Measurements from ENCODE around the gene WDR36. TPM values are rescaled to one million over a fixed set of nuclear protein-coding genes. Genes with fewer than 3 reads are reported as not detected.

Gene WDR36
- total and polyA plus RNA-seq, 2 of the 13 experiments (the other 11 are each of a cell fraction or from before 2014, with no cell fraction given), result 18.2 to 40.6 TPM

- TF ChIP-seq, protein P1, sequence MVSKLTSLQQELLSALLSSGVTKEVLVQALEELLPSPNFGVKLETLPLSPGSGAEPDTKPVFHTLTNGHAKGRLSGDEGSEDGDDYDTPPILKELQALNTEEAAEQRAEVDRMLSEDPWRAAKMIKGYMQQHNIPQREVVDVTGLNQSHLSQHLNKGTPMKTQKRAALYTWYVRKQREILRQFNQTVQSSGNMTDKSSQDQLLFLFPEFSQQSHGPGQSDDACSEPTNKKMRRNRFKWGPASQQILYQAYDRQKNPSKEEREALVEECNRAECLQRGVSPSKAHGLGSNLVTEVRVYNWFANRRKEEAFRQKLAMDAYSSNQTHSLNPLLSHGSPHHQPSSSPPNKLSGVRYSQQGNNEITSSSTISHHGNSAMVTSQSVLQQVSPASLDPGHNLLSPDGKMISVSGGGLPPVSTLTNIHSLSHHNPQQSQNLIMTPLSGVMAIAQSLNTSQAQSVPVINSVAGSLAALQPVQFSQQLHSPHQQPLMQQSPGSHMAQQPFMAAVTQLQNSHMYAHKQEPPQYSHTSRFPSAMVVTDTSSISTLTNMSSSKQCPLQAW (CRISPR knock-in tag; IDR thresholded peaks at IDR 0.05), result no peak
Measured at GRCh38 chr5:111106320-111106948, 14.3 kb downstream of the WDR36 start (continued).

GRCh38 chr5:111107371-111107770 is 15.2 kb downstream of the WDR36 start:
- Histone ChIP-seq H4K20me1 (ENCODE audit: insufficient read depth, low read length) (no peaks in the 10 kb centered on the region), H3K9ac (ENCODE audit: insufficient read depth, low read depth, low read length) (no peak overlapping the region), H3K4me2 (ENCODE audit: low read depth, low read length) (no peak overlapping the region), H3K27ac (ENCODE audit: extremely low read length, insufficient read depth, low read length) (no peak overlapping the region), H2AFZ (ENCODE audit: low read length) (no peak overlapping the region), H3K79me2 (ENCODE audit: insufficient read depth, low read length) (no peaks in the 10 kb centered on the region), H3K4me3 (replicated peaks in 1 of 3; ENCODE audit: insufficient read depth in 1 of 3, low read depth in 2 of 3, low read length in 3 of 3) (no peak overlapping the region), H3K27me3 (ENCODE audit: control insufficient read depth in 1 of 2, insufficient read depth in 2 of 2, low read length in 2 of 2) (no peaks in the 10 kb centered on the region), H3K4me1 (ENCODE audit: insufficient read depth, low read length) (no peaks in the 10 kb centered on the region), H3K36me3 (replicated peaks in 1 of 2; ENCODE audit: control insufficient read depth in 1 of 2, insufficient read depth in 2 of 2, low read length in 2 of 2) (peaks cover 12 to 89% of the 10 kb centered on the region in 2 experiments), H3K9me3 (ENCODE audit: low read length) (no peaks in the 10 kb centered on the region)
- FAIRE-seq, result no peak
- POLR2A ChIA-PET, result no interaction called here
- intact Hi-C loops (cut with micrococcal nuclease; ENCODE audit: unreplicated experiment) (no loop called here), in situ Hi-C loops (cut with HindIII; ENCODE audit: extremely low pct_ligation_motif_present, low pct_unique_long_range_greater_than_20kb) (no loop called here)
- CTCF ChIA-PET (ENCODE audit: low intra/inter-chr PET ratio, low total read pairs), result no interaction called here
- no peak for DNase-seq (ENCODE audit: low spot score)
- BruUV-seq (replicated peaks), result no TSS peak
- 100% methylated on average over 2 of the region's 2 CpGs for WGBS (ENCODE audit: low lambda C conversion rate)
- ATAC-seq, result no peak
- TF ChIP-seq ZBTB42 (CRISPR knock-in tag; IDR thresholded peaks at IDR 0.05) (no peak), GATA4 (IDR thresholded peaks at IDR 0.05; ENCODE audit: borderline replicate concordance, low read depth) (no peak), MTF1 (CRISPR knock-in tag; IDR thresholded peaks at IDR 0.05) (no peak), NFKBIZ (CRISPR knock-in tag; IDR thresholded peaks at IDR 0.05) (no peak), ZBTB7B (CRISPR knock-in tag; IDR thresholded peaks at IDR 0.05) (no peak), ZNF646 (CRISPR knock-in tag; IDR thresholded peaks at IDR 0.05) (no peak), JARID2 (CRISPR knock-in tag; IDR thresholded peaks at IDR 0.05; ENCODE audit: insufficient replicate concordance) (no peak)
- TF ChIP-seq, protein P2, sequence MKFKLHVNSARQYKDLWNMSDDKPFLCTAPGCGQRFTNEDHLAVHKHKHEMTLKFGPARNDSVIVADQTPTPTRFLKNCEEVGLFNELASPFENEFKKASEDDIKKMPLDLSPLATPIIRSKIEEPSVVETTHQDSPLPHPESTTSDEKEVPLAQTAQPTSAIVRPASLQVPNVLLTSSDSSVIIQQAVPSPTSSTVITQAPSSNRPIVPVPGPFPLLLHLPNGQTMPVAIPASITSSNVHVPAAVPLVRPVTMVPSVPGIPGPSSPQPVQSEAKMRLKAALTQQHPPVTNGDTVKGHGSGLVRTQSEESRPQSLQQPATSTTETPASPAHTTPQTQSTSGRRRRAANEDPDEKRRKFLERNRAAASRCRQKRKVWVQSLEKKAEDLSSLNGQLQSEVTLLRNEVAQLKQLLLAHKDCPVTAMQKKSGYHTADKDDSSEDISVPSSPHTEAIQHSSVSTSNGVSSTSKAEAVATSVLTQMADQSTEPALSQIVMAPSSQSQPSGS (CRISPR knock-in tag; IDR thresholded peaks at IDR 0.05), result no peak
- TF ChIP-seq, protein P3, sequence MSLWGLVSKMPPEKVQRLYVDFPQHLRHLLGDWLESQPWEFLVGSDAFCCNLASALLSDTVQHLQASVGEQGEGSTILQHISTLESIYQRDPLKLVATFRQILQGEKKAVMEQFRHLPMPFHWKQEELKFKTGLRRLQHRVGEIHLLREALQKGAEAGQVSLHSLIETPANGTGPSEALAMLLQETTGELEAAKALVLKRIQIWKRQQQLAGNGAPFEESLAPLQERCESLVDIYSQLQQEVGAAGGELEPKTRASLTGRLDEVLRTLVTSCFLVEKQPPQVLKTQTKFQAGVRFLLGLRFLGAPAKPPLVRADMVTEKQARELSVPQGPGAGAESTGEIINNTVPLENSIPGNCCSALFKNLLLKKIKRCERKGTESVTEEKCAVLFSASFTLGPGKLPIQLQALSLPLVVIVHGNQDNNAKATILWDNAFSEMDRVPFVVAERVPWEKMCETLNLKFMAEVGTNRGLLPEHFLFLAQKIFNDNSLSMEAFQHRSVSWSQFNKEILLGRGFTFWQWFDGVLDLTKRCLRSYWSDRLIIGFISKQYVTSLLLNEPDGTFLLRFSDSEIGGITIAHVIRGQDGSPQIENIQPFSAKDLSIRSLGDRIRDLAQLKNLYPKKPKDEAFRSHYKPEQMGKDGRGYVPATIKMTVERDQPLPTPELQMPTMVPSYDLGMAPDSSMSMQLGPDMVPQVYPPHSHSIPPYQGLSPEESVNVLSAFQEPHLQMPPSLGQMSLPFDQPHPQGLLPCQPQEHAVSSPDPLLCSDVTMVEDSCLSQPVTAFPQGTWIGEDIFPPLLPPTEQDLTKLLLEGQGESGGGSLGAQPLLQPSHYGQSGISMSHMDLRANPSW (CRISPR knock-in tag; IDR thresholded peaks at IDR 0.05; ENCODE audit: borderline replicate concordance), result no peak
